Activated CD4-positive, alpha-beta memory T cell treated with anti-CD3 and anti-CD28 coated beads, Interleukin-2, amount 10 ng/mL, durations not matched to agents 7 days and 5 days (primary cell): ENCODE data around the gene SULF2. TPM values are rescaled to one million over a fixed set of nuclear protein-coding genes. Genes with fewer than 3 reads are reported as not detected.

Source experiments
- CTCF ChIA-PET: fragments of 350-600 bp; sonication (Branson Sonifier 250); formaldehyde crosslinking; loops from one replicate; lab custom pipeline; 2021; ENCODE audit warnings: antibody characterized with exemption, inconsistent platforms; lab: Charles Lee
- POLR2A ChIA-PET: fragments of 350-600 bp; sonication (Branson Sonifier 250); formaldehyde crosslinking; loops from one replicate; lab custom pipeline; 2021; ENCODE audit warnings: antibody characterized with exemption; lab: Charles Lee
- DNase-seq: peaks from one replicate; pipeline ENCODE4 v3.0.0-alpha.2; 2020
- H3K27ac Mint-ChIP-seq: one replicate; pipeline ENCODE4 v1.8.0; 2021; ENCODE audit warnings: mild to moderate bottlenecking, mixed read lengths
- H3K27me3 Mint-ChIP-seq: one replicate; pipeline ENCODE4 v1.8.0; 2021; ENCODE audit warnings: mixed read lengths
- H3K36me3 Mint-ChIP-seq: one replicate; pipeline ENCODE4 v1.8.0; 2021; ENCODE audit warnings: low read depth, mixed read lengths
- H3K4me1 Mint-ChIP-seq: one replicate; pipeline ENCODE4 v1.8.0; 2021; ENCODE audit warnings: mixed read lengths
- H3K4me3 Mint-ChIP-seq: one replicate; pipeline ENCODE4 v1.8.0; 2021; ENCODE audit warnings: mild to moderate bottlenecking, mixed read lengths
- H3K9me3 Mint-ChIP-seq: one replicate; pipeline ENCODE4 v1.8.0; 2021; ENCODE audit warnings: mixed read lengths
- total RNA-seq, 2 experiments: library from RNA; stranded (reverse); gene quantifications; one replicate each; pipeline ENCODE4 v1.2.3, GENCODE V29; 2021

Gene SULF2
- total RNA-seq, 2 experiments from 2014 or later, result 0.71 to 1.1 TPM

DNA sequence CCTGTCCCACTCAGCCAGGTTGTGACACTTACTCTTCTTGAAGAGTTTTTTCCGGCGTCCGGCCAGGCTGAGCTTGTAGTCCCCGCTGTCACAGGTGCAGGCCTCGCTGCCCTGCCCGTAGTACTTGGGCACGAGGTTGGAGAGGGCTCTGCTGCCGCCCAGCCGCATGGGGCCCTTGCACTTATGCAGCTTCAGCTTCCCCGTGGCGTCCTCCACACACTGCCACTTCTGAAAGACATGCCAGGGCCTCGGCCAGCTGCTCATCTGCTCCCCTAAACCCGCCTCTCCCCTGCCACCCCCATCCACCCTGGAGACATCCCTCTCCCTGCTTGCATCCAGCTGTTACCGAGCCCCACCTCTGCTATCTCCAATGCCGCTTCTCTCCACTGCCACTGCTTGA, 113.1 kb downstream of the SULF2 start:
- DNase-seq, result no peak
- H3K4me1 Mint-ChIP-seq, result no peaks in the 10 kb centered on the region
- H3K4me3 Mint-ChIP-seq, result no peak overlapping the region
- H3K36me3 Mint-ChIP-seq, result no peaks in the 10 kb centered on the region
- POLR2A ChIA-PET, result no interaction called here
- no peak overlapping the region for H3K27ac Mint-ChIP-seq
- no peaks in the 10 kb centered on the region for H3K27me3 Mint-ChIP-seq
- H3K9me3 Mint-ChIP-seq, result no peaks in the 10 kb centered on the region
- CTCF ChIA-PET, result no interaction called here

DNA sequence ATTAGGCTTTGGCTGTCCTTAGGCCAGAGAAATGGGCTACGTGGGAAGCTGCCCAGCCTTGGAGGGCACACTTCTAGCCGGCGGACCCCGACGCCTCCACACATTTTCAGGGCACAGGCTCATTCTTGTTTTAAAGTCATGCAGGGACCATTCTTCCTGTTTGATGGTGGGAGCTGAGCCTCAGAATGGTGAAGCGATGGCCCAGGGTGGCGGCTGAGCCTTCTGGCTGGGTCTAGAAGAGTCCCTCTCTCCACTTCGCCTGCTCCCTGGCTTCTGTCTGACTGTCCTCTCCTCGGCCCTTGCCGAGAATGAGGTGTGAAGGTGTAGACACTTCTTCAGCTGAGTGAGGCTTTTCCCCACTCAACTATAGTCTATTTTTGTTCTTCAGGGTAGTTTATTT, 114.4 kb downstream of the SULF2 start:
- no peaks in the 10 kb centered on the region for H3K36me3 Mint-ChIP-seq
- H3K27ac Mint-ChIP-seq, result no peak overlapping the region
- no peaks in the 10 kb centered on the region for H3K4me1 Mint-ChIP-seq
- no peak for DNase-seq
- ChIA-PET POLR2A (no interaction called here), CTCF (no interaction called here)
- H3K4me3 Mint-ChIP-seq, result no peak overlapping the region
- no peaks in the 10 kb centered on the region for H3K27me3 Mint-ChIP-seq
- no peaks in the 10 kb centered on the region for H3K9me3 Mint-ChIP-seq

DNA sequence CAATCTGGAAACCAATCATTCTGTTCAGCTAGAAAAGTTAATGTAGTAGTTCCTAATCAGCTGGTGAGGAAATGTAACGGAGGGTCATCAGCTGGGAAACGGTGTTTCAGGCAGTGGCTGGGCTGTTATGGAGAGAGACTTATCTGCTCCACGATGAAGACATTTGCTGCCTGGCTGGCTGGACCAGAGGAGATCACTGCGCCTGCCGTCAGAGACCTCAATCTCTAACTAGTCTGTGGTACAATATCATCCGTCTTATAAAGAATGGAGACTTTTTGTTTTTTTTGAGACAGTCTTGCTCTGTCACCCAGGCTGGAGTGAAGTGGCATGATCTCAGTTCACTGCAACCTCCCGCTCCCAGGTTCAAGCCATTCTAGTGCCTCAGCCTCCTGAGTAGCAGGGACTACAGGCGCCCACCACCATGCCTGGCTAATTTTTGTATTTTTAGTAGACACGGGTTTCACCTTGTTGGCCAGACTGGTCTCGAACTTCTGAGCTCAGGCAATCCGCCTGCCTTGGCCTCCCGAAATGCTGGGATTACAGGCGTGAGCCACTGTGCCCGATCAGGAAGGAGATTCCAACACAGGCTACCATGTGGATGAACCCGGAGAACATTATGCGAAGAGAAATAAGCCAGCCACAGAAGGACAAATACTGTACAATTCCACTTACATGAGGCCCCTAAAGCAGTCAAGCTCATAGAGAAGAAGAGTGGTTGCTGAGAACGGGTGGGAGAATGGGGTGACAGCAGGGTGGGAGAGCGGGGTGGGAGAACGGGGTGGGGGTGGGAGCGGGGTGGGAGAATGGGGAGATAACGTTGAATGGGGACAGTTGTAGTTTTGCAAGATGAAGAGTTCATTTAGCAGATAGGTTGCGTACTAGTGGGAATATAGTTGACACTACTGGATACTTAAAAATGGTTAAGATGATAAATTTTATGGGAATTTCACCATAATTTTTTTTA, 115.1 kb downstream of the SULF2 start:
- H3K27me3 Mint-ChIP-seq, result no peaks in the 10 kb centered on the region
- CTCF ChIA-PET, result interaction anchor here (1.0 kb wide), 1 partner anchor 11 kb away, joined by 3 read pairs; no protein-coding TSS in a partner anchor
- POLR2A ChIA-PET, result interaction anchor here (0.8 kb wide), 1 partner anchor 21 kb away, joined by 3 read pairs; no protein-coding TSS in a partner anchor
- no peak overlapping the region for H3K4me3 Mint-ChIP-seq
- no peaks in the 10 kb centered on the region for H3K36me3 Mint-ChIP-seq
- DNase-seq, result no peak
- no peak overlapping the region for H3K27ac Mint-ChIP-seq
- no peaks in the 10 kb centered on the region for H3K9me3 Mint-ChIP-seq
- H3K4me1 Mint-ChIP-seq, result no peaks in the 10 kb centered on the region

DNA sequence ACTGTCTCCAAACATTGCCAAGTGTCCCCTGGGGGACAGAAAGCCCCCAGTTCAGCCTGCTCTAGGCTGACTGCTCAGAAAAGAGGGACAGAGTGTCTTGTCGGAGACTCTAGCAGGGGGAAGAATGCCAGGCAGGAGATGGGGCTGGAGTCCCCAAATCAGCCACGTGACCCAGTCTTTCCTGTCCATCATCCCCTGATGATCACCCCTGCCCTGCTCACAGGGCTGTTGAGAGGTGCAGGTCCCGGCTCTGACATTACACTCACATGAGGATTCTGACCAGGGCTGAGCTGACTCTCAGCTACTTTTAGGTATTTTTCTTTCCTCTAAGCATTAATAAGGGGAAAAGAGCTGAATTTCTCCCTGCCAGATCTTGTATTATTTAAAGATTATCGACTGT, 115.8 kb downstream of the SULF2 start:
- H3K27me3 Mint-ChIP-seq, result no peaks in the 10 kb centered on the region
- H3K4me1 Mint-ChIP-seq, result no peaks in the 10 kb centered on the region
- H3K27ac Mint-ChIP-seq, result no peak overlapping the region
- no peak for DNase-seq
- ChIA-PET POLR2A (interaction anchor here (0.8 kb wide), 1 partner anchor 21 kb away, joined by 3 read pairs; no protein-coding TSS in a partner anchor), CTCF (interaction anchor here (1.0 kb wide), 1 partner anchor 10 kb away, joined by 3 read pairs; no protein-coding TSS in a partner anchor)
- H3K36me3 Mint-ChIP-seq, result no peaks in the 10 kb centered on the region
- no peak overlapping the region for H3K4me3 Mint-ChIP-seq
- H3K9me3 Mint-ChIP-seq, result no peaks in the 10 kb centered on the region

DNA sequence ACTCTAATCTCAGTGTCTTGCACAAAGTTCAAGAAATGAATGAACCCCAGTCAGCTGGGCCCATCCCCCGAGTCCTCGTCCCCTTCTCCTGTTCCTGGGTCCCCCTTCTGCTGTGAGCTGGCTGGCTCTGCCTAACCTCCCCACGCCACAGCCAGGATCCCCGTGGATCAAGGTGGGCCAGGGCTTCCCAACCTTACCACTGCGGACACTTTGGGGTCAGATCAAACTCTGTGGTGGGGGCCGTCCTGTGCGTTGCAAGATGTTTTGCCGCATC, 116.2 kb downstream of the SULF2 start:
- ChIA-PET CTCF (interaction anchor here (1.0 to 1.2 kb wide), 2 partner anchors 9 kb away, joined by 3 to 4 read pairs; no protein-coding TSS in a partner anchor), POLR2A (no interaction called here)
- no peaks in the 10 kb centered on the region for H3K9me3 Mint-ChIP-seq
- H3K36me3 Mint-ChIP-seq, result no peaks in the 10 kb centered on the region
- DNase-seq, result no peak
- H3K27ac Mint-ChIP-seq, result no peak overlapping the region
- H3K4me1 Mint-ChIP-seq, result no peaks in the 10 kb centered on the region
- H3K4me3 Mint-ChIP-seq, result no peak overlapping the region
- no peaks in the 10 kb centered on the region for H3K27me3 Mint-ChIP-seq

DNA sequence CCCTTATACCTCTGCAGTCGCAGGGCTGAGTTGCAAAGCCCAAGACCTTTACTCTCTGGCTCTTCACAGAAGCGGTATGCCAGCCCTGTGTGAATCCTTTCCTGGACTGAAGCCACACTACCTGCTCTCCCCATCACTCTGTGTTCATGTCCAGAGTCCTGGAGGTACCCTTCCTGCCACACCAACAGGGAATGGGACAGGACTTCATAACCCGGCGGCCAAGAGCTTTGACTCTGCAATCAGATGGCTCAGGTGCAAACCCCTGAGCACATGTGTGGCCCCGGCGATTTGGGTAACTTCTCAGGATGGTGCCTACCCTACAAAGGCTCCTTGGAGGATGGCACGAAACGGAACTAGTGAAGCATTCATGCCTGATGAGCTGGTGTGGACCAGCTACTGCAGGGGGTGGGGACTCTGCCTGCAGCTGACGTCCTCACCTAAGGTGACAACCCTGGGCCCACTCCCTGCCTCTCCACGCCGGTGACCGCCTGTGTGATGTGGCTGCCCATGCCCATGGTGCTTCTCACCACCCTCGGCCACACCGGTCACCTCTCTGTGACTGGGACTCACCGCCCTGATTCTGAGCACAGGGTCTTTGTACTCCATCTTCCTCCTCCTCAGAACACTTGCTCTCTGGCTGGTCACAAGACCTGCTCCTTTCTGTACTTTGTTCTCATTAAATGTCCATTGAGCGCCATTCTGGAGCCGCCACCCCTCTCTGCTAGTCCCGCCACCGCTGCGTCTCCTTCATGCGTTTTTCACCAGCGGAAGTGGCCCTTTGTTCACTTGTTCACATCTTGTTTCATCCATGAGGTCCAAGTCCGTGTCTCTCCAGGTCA, 116.7 kb downstream of the SULF2 start:
- CTCF ChIA-PET, result interaction anchor here (1.2 kb wide), 1 partner anchor 9 kb away, joined by 4 read pairs; no protein-coding TSS in a partner anchor
- Mint-ChIP-seq H3K27ac (no peak overlapping the region), H3K27me3 (no peaks in the 10 kb centered on the region), H3K4me1 (peaks cover 3% of the 10 kb centered on the region), H3K9me3 (no peaks in the 10 kb centered on the region), H3K4me3 (no peak overlapping the region), H3K36me3 (peaks cover 2% of the 10 kb centered on the region)
- POLR2A ChIA-PET, result no interaction called here
- no peak for DNase-seq

DNA sequence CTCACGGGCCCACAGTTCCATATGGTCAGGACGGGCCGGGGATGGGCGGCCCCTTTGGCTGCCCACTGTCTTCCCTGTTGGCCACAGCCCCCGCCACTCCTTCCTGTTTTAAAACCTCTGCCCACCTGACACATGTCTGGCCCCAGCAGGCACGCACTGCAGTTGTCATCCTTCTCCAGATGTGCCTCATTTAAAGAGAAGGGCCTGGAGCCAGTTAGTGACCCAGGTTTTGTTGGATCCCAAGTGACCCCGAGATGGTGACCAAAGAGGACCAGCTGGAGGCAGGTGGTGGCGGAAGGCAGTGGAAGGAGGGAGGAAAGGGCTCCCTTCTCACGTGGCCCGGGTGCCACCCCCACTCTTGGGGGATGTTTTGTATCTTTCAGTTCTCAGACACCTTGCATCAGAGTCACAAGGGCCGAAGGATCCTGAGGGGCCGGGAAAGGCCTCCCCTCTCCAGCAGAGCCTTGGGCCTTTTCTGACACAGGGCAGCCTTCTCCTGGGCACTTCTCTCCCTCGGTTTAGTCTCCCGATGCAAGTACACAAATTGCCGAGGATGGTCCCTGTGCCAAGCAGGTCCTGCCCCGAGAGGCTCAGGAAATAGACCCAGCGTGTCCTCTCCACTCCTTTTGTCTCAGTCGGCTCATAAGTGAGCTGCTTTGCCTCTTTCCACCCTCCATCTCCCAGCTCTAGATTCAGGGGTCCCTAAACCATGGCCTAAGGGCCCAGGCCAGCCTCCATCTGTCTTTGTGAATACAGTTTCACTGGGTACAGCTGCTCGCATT, 117.6 kb downstream of the SULF2 start:
- DNase-seq, result no peak
- no peaks in the 10 kb centered on the region for H3K27me3 Mint-ChIP-seq
- CTCF ChIA-PET, result interaction anchor here (1.2 kb wide), 1 partner anchor 10 kb away, joined by 4 read pairs; no protein-coding TSS in a partner anchor
- no peak overlapping the region for H3K27ac Mint-ChIP-seq
- POLR2A ChIA-PET, result no interaction called here
- H3K4me3 Mint-ChIP-seq, result no peak overlapping the region
- H3K36me3 Mint-ChIP-seq, result peaks cover 2% of the 10 kb centered on the region
- peaks cover 3% of the 10 kb centered on the region for H3K4me1 Mint-ChIP-seq
- H3K9me3 Mint-ChIP-seq, result no peaks in the 10 kb centered on the region

DNA sequence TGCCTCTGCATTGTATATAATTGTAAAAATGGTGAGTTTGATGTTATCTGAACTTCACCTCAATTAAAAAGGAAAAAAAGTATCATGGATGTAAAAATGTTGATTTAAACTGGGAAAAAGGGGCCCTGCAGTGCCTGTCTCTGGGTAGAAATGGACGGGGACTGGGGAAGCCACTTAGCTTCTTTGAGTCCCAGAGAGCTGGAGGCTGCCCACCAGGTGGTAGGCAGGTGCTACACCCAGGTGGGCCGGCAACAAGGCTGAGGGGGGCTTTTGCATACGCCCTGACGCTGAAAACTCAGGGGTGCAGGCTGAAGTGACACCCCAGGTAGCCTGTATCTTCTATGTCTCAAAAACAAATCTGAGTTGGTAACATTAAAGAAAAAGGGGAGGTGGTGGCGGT, 118.2 kb downstream of the SULF2 start:
- CTCF ChIA-PET, result no interaction called here
- Mint-ChIP-seq H3K27ac (no peak overlapping the region), H3K9me3 (no peaks in the 10 kb centered on the region), H3K4me1 (peaks cover 3% of the 10 kb centered on the region), H3K4me3 (no peak overlapping the region), H3K27me3 (no peaks in the 10 kb centered on the region), H3K36me3 (peaks cover 2% of the 10 kb centered on the region)
- POLR2A ChIA-PET, result no interaction called here
- DNase-seq, result no peak

DNA sequence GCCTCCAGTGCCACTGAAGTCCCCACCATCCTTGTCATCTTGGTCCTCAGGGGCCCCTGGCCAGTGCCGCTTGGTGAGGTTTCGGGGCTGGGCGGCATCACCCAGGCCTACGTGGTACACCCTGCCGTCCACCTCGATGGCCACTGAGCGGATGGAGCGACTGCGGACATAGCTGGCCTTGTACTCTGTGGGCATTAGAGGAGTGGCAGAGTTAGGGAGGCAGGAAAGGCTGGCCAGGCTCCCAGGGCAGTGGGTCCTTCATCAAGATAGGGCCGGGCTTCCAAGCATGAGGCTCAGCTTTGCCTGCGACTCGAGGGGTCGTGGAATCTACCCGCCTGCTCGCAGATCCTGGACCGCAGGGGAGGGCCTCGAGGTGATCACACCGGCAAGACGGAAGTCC, 119.0 kb downstream of the SULF2 start:
- peaks cover 2% of the 10 kb centered on the region for H3K36me3 Mint-ChIP-seq

DNA sequence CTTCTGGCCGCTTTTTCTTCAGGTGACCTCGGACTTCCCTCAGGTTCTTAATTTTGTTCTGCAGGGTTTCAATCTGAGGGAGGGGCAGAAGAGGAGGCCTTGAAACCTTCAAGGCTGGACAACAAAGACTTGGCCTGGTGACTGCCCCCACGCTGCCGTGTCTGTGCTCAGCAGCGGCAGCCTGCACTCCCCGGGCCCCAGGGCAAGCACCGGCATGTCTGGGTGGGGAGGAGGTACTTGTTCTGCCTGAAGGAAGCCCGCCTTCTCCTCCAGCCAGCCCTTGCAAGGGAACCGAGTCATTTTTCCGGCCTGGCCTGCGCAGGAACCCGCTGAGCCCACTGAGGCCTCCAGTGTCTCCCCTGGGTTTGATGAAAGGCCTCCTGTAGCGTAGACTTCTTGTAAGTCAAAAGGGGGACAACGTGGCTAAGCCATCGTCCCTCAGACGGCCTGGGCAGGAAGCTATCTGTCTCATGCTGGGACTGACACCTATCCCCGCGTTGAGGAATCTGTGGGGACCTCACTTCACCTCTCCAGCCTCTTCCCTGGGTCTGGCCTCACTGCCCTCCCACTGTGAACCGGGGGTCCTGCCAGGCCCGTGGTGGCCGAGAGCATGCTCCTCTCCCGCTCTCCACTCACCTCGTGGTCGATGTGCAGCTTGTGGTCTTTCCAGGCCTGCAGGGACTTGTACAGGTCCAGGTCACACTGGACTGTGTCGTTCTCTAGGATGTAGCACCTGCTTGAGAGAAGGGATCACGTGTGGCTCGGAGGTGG, 119.9 kb downstream of the SULF2 start:
- no peak for DNase-seq
- Mint-ChIP-seq H3K4me3 (no peak overlapping the region), H3K9me3 (no peaks in the 10 kb centered on the region), H3K4me1 (peaks cover 3% of the 10 kb centered on the region), H3K27me3 (no peaks in the 10 kb centered on the region), H3K27ac (no peak overlapping the region), H3K36me3 (peaks cover 6% of the 10 kb centered on the region)
- ChIA-PET CTCF (interaction anchor here (1.9 kb wide), 1 partner anchor 309 kb away, joined by 5 read pairs; the partner anchor contains the start of gene ZMYND8), POLR2A (no interaction called here)

More for the DNA sequence above, 119.0 kb downstream of the SULF2 start:
- H3K9me3 Mint-ChIP-seq, result no peaks in the 10 kb centered on the region
- H3K27ac Mint-ChIP-seq, result no peak overlapping the region
- DNase-seq, result no peak
- H3K4me1 Mint-ChIP-seq, result peaks cover 3% of the 10 kb centered on the region
- H3K4me3 Mint-ChIP-seq, result no peak overlapping the region
- CTCF ChIA-PET, result no interaction called here
- POLR2A ChIA-PET, result no interaction called here
- H3K27me3 Mint-ChIP-seq, result no peaks in the 10 kb centered on the region

DNA sequence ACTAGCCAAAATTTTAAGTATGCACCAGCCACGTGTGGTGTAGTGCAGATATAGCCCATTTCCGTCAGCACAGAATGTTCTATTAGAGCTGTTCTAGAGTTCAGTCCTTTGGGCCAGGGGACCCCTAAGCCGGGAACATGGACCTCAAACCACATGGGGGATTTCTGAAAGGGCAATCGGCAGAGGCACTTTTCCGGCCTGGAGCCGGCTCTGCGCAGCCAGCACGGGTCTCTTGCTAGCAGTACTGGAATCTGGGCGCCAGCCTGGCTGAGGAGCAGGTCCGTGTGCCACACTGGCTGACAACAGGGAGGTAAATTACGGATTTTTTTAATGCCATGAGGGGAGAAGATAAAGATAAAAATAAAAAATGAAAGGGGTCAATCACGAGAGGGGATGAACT, 120.5 kb downstream of the SULF2 start:
- Mint-ChIP-seq H3K27ac (no peak overlapping the region), H3K36me3 (peaks cover 6% of the 10 kb centered on the region), H3K27me3 (no peaks in the 10 kb centered on the region), H3K9me3 (no peaks in the 10 kb centered on the region), H3K4me3 (no peak overlapping the region), H3K4me1 (peaks cover 3% of the 10 kb centered on the region)
- POLR2A ChIA-PET, result no interaction called here
- DNase-seq, result no peak
- CTCF ChIA-PET, result interaction anchor here (0.6 to 3.0 kb wide), 8 partner anchors 11 to 956 kb away, joined by 3 to 14 read pairs (median 4); partner anchors contain the start of gene ZMYND8

DNA sequence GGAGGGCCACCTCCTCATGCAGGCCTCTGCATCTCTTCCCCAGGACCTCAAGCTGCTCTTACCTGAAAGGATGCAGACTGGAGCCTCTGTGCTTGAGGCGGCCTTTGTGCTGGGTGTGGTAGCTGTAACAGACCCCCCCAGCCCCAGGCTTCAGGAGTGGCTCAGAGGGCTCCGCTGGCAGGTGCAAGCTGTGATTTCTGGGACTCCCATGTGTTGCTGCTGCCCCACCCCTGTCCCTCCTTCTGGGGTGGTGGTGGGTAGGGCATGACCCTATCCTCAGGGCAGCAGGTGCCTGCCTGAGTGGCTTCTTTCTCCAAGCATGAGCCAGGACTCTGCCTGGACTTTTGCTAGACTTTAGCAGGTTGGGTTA, 121.2 kb downstream of the SULF2 start:
- no peaks in the 10 kb centered on the region for H3K9me3 Mint-ChIP-seq
- CTCF ChIA-PET, result interaction anchor here (0.6 to 3.0 kb wide), 13 partner anchors 11 to 957 kb away, joined by 3 to 14 read pairs (median 4); partner anchors contain the start of gene ZMYND8

More for the DNA sequence above, 121.2 kb downstream of the SULF2 start:
- DNase-seq, result no peak
- H3K4me3 Mint-ChIP-seq, result no peak overlapping the region
- H3K36me3 Mint-ChIP-seq, result peaks cover 9% of the 10 kb centered on the region
- no peaks in the 10 kb centered on the region for H3K27me3 Mint-ChIP-seq
- peaks cover 3% of the 10 kb centered on the region for H3K4me1 Mint-ChIP-seq
- H3K27ac Mint-ChIP-seq, result no peak overlapping the region
- POLR2A ChIA-PET, result interaction anchor here (1.1 kb wide), 1 partner anchor 231 kb away, joined by 3 read pairs; no protein-coding TSS in a partner anchor
